Progenitor cell of endocrine pancreas (in vitro differentiated cells): ENCODE results near the gene CCDC63. TPM values are rescaled to one million over a fixed set of nuclear protein-coding genes. Genes with fewer than 3 reads are reported as not detected.
A peak's percentile ranks its signal among the peaks of the same experiment; 100 is the strongest.

Source experiments
- DNase-seq: peaks from one replicate; pipeline ENCODE4 v3.0.0; 2021; ENCODE audit warnings: low spot score; ENCODE audit not compliant: unreplicated experiment
- H3K27ac Mint-ChIP-seq: 2 replicates; pipeline ENCODE4 v1.8.0; 2021; ENCODE audit warnings: mild to moderate bottlenecking, moderate library complexity, mixed read lengths
- H3K27me3 Mint-ChIP-seq: 2 replicates; pipeline ENCODE4 v1.8.0; 2021; ENCODE audit warnings: mixed read lengths
- H3K36me3 Mint-ChIP-seq: 2 replicates; pipeline ENCODE4 v1.8.0; 2022; ENCODE audit warnings: mixed read lengths; ENCODE audit not compliant: insufficient read depth
- H3K4me1 Mint-ChIP-seq: 2 replicates; pipeline ENCODE4 v1.8.0; 2021; ENCODE audit warnings: low read depth, mixed read lengths
- H3K4me3 Mint-ChIP-seq: 2 replicates; pipeline ENCODE4 v1.8.0; 2021; ENCODE audit warnings: low read depth, mild to moderate bottlenecking, moderate library complexity, mixed read lengths
- H3K9me3 Mint-ChIP-seq: 2 replicates; pipeline ENCODE4 v1.8.0; 2021; ENCODE audit warnings: low read depth, mixed read lengths
- total RNA-seq: library from RNA; stranded (reverse); gene quantifications from 2 replicates; pipeline ENCODE4 v1.2.1, GENCODE V29; 2021
- TF ChIP-seq, protein P1 (sequence below): fragments of 200-600 bp; sonication (generic); IDR thresholded peaks from one replicate; pipeline ENCODE4 v1.5.0; 2021; ENCODE audit warnings: antibody characterized with exemption, mild to moderate bottlenecking; ENCODE audit not compliant: unreplicated experiment

The CCDC63 gene
- total RNA-seq, 1 donor from 2014 or later = not detected

- H3K4me1 Mint-ChIP-seq = no peaks in the 10 kb centered on the region
- TF ChIP-seq, protein P1, sequence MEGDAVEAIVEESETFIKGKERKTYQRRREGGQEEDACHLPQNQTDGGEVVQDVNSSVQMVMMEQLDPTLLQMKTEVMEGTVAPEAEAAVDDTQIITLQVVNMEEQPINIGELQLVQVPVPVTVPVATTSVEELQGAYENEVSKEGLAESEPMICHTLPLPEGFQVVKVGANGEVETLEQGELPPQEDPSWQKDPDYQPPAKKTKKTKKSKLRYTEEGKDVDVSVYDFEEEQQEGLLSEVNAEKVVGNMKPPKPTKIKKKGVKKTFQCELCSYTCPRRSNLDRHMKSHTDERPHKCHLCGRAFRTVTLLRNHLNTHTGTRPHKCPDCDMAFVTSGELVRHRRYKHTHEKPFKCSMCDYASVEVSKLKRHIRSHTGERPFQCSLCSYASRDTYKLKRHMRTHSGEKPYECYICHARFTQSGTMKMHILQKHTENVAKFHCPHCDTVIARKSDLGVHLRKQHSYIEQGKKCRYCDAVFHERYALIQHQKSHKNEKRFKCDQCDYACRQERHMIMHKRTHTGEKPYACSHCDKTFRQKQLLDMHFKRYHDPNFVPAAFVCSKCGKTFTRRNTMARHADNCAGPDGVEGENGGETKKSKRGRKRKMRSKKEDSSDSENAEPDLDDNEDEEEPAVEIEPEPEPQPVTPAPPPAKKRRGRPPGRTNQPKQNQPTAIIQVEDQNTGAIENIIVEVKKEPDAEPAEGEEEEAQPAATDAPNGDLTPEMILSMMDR = no peak
- H3K36me3 Mint-ChIP-seq = no peaks in the 10 kb centered on the region
- H3K4me3 Mint-ChIP-seq = no peak overlapping the region
- H3K27ac Mint-ChIP-seq = no peak overlapping the region
- DNase-seq = no peak
- H3K27me3 Mint-ChIP-seq = peaks cover 9% of the 10 kb centered on the region
- no peaks in the 10 kb centered on the region for H3K9me3 Mint-ChIP-seq
These were observed 83.0 kb downstream of the CCDC63 start for GRCh38 chr12:110929818-110930217.

GRCh38 chr12:110930348-110931314 is 83.8 kb downstream of the CCDC63 start:
- no peak for DNase-seq
- Mint-ChIP-seq H3K4me1 (no peaks in the 10 kb centered on the region), H3K9me3 (no peaks in the 10 kb centered on the region), H3K4me3 (no peak overlapping the region), H3K27ac (no peak overlapping the region), H3K27me3 (peaks cover 9% of the 10 kb centered on the region), H3K36me3 (no peaks in the 10 kb centered on the region)
- TF ChIP-seq, protein P1 = no peak

DNA sequence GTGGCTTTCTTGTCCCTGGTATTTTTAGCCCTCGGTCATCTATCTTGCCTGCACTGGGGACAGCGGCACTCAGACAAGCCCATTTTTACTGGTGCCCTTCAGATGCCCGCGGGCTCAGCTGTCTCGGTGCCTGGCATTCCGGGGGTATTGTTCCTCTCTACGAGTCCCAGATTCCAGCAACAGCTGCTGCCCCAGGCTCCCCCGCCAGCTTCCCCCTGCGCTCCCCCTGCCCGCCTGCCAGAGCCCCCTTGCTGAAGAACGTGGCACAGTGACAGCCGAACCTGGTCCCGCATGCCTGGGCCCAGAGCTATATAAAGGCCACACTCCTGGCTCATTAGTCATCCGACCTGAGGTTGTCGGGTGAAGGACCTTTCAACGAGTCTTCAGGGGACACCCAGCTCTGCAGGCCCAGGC is 84.5 kb downstream of the CCDC63 start:
- H3K36me3 Mint-ChIP-seq = no peaks in the 10 kb centered on the region
- TF ChIP-seq, protein P1 = no peak
- H3K27ac Mint-ChIP-seq = no peak overlapping the region
- no peaks in the 10 kb centered on the region for H3K9me3 Mint-ChIP-seq
- DNase-seq = no peak
- no peaks in the 10 kb centered on the region for H3K4me1 Mint-ChIP-seq
- H3K4me3 Mint-ChIP-seq = no peak overlapping the region
- peaks cover 9% of the 10 kb centered on the region for H3K27me3 Mint-ChIP-seq

DNA sequence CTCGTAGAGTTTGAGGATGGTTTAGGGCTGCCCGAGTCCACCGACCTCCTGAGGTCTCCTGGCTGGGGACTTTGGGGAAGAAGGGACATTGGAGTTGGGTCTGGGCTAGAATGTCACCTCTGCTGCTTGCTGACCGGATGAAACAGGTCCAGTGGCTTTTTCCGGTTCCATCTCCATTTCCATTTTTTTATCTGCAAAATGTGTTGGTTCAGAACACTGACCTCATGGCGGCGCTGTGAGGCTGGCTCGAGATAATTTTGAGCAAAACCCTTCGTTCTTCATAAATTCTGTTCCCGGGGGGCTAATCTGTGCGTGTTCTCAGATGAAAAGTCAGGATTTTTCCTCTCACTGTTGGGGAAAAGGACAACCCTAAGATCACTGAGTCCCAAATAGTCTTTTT is 85.3 kb downstream of the CCDC63 start:
- TF ChIP-seq, protein P1 = peak; percentile 51
- no peaks in the 10 kb centered on the region for H3K9me3 Mint-ChIP-seq
- H3K4me1 Mint-ChIP-seq = no peaks in the 10 kb centered on the region
- no peaks in the 10 kb centered on the region for H3K36me3 Mint-ChIP-seq
- H3K27ac Mint-ChIP-seq = no peak overlapping the region
- DNase-seq = no peak
- H3K27me3 Mint-ChIP-seq = peaks cover 15% of the 10 kb centered on the region
- H3K4me3 Mint-ChIP-seq = no peak overlapping the region

GRCh38 chr12:110933326-110933974 is 86.7 kb downstream of the CCDC63 start:
- no peaks in the 10 kb centered on the region for H3K9me3 Mint-ChIP-seq
- H3K27me3 Mint-ChIP-seq = peaks cover 19% of the 10 kb centered on the region
- H3K4me1 Mint-ChIP-seq = no peaks in the 10 kb centered on the region
- DNase-seq = no peak
- H3K4me3 Mint-ChIP-seq = no peak overlapping the region
- H3K27ac Mint-ChIP-seq = no peak overlapping the region
- H3K36me3 Mint-ChIP-seq = no peaks in the 10 kb centered on the region
- TF ChIP-seq, protein P1 = no peak
